HCT116 (cell line): Measurements from ENCODE around the gene FN3KRP.

Experiments used
- CEBPB ChIP-seq: IDR thresholded peaks from 2 replicates; pipeline ENCODE4 v1.6.1; 2012; ENCODE audit warnings: low read depth
- RAD21 ChIP-seq: IDR thresholded peaks from 2 replicates; pipeline ENCODE4 v1.6.1; 2012; ENCODE audit warnings: low read depth, mild to moderate bottlenecking
- SP1 ChIP-seq: IDR thresholded peaks from 2 replicates; pipeline ENCODE4 v1.6.1; 2012; ENCODE audit warnings: low read depth
- ZNF274 ChIP-seq: fragments of 200-500 bp; sonication (Bioruptor generic); IDR thresholded peaks from 2 replicates; pipeline ENCODE4 v1.6.1; 2014; ENCODE audit warnings: mild to moderate bottlenecking, low read depth, low read length, inconsistent platforms
- TF ChIP-seq, protein P1 (sequence below), 3 experiments: fragments of 200-600 bp in 1 of 3; sonication (generic) in 1 of 3; IDR thresholded peaks in 2 of 3; conservative IDR thresholded peaks in 1 of 3; 2 replicates each; pipeline ENCODE4 v1.5.1; 2012 to 2017; ENCODE audit warnings: low read depth in 2 of 3, low read length in 2 of 3, antibody characterized with exemption in 1 of 3, borderline replicate concordance in 1 of 3, control low read depth in 1 of 3, mild to moderate bottlenecking in 1 of 3, mixed read lengths in 1 of 3, mixed run types in 1 of 3, moderate library complexity in 1 of 3; ENCODE audit not compliant: insufficient read depth in 1 of 3
- TF ChIP-seq, protein P2 (sequence below): IDR thresholded peaks from 2 replicates; pipeline ENCODE4 v1.6.1; 2012

DNA sequence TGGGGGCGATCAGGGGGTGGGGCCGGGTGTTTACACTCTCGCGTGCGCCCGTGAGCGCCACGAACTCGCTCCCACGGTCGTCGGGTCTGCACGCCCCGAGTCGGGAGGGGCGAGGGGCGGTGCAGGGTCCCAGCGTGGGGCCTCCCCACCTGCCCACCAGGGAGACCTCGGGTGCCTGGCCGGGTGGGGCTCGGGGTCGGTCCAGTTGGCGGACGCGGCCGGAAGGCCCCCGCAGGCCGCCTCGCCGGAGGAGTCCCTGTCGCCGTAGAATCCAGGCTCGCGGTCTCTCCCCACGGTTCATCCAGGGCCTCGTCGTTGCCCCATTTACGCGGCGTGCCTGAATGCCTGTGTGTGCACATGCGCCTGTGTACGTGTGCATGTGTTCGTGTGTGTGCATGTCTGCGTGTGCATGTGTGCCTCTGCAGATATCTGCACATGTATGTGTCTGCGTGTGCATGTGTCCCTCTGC is 17.5 kb upstream of the FN3KRP start:
- TF ChIP-seq RAD21 (no peak), SP1 (no peak), ZNF274 (no peak), CEBPB (no peak)
- TF ChIP-seq, protein P1, sequence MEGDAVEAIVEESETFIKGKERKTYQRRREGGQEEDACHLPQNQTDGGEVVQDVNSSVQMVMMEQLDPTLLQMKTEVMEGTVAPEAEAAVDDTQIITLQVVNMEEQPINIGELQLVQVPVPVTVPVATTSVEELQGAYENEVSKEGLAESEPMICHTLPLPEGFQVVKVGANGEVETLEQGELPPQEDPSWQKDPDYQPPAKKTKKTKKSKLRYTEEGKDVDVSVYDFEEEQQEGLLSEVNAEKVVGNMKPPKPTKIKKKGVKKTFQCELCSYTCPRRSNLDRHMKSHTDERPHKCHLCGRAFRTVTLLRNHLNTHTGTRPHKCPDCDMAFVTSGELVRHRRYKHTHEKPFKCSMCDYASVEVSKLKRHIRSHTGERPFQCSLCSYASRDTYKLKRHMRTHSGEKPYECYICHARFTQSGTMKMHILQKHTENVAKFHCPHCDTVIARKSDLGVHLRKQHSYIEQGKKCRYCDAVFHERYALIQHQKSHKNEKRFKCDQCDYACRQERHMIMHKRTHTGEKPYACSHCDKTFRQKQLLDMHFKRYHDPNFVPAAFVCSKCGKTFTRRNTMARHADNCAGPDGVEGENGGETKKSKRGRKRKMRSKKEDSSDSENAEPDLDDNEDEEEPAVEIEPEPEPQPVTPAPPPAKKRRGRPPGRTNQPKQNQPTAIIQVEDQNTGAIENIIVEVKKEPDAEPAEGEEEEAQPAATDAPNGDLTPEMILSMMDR (IDR thresholded peaks at IDR 0.05 in 2 of 3, conservative IDR thresholded peaks at IDR 0.05 in 1 of 3; ENCODE audit: borderline replicate concordance in 1 of 3, insufficient read depth in 1 of 3, low read depth in 2 of 3, low read length in 2 of 3) = no peak
- TF ChIP-seq, protein P2, sequence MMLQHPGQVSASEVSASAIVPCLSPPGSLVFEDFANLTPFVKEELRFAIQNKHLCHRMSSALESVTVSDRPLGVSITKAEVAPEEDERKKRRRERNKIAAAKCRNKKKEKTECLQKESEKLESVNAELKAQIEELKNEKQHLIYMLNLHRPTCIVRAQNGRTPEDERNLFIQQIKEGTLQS = no peak
